GM12878 (cell line): ENCODE measurements around the gene LKAAEAR1. TPM values are rescaled to one million over a fixed set of nuclear protein-coding genes. Genes with fewer than 3 reads are reported as not detected.

Experiments
- BHLHE40 ChIP-seq, 2 experiments: fragments of 450-650 bp in 1 of 2; IDR thresholded peaks; 2 replicates each; pipeline ENCODE4 v1.6.1; 2011 to 2017; ENCODE audit warnings: low read depth in 2 of 2, borderline replicate concordance in 1 of 2, improper control_type of control experiment in 1 of 2, low read length in 1 of 2, mild to moderate bottlenecking in 1 of 2
- BRCA1 ChIP-seq: IDR thresholded peaks from 2 replicates; pipeline ENCODE4 v1.6.1; 2011; ENCODE audit warnings: low read depth, low read length, improper control_type of control experiment
- CREB1 ChIP-seq: IDR thresholded peaks from 2 replicates; pipeline ENCODE4 v1.6.1; 2012; ENCODE audit warnings: low read depth, mild to moderate bottlenecking, inconsistent platforms
- EGR1 ChIP-seq, 2 experiments: IDR thresholded peaks; 1 replicate in 1 of 2; 2 replicates in 1 of 2; pipeline ENCODE4 v1.6.1; 2011 to 2012; ENCODE audit warnings: low read depth in 2 of 2, low read length in 2 of 2, borderline replicate concordance in 1 of 2, mild to moderate bottlenecking in 1 of 2, moderate library complexity in 1 of 2
- HDAC2 ChIP-seq: fragments of 200-600 bp; sonication (generic); IDR thresholded peaks from 2 replicates; pipeline ENCODE4 v1.6.1; 2017
- HDAC6 ChIP-seq: fragments of 200-600 bp; sonication (generic); IDR thresholded peaks from one replicate; pipeline ENCODE4 v1.8.0; 2017; ENCODE audit warnings: antibody characterized with exemption; ENCODE audit not compliant: unreplicated experiment
- JUND ChIP-seq: IDR thresholded peaks from 2 replicates; pipeline ENCODE4 v1.6.1; 2012; ENCODE audit warnings: low read depth, mild to moderate bottlenecking, low read length, improper control_type of control experiment, moderate library complexity
- NBN ChIP-seq: fragments of 450-650 bp; IDR thresholded peaks from 2 replicates; pipeline ENCODE4 v1.6.1; 2016
- NR2F1 ChIP-seq: fragments of 450-650 bp; conservative IDR thresholded peaks from 2 replicates; pipeline ENCODE4 v1.6.1; 2017; ENCODE audit warnings: mild to moderate bottlenecking
- PAX8 ChIP-seq: fragments of 450-650 bp; IDR thresholded peaks from 2 replicates; pipeline ENCODE4 v1.6.1; 2017; ENCODE audit warnings: mild to moderate bottlenecking, moderate library complexity
- RB1 ChIP-seq: fragments of 450-650 bp; formaldehyde crosslinking; IDR thresholded peaks from 2 replicates; pipeline ENCODE4 v1.6.1; 2017; ENCODE audit warnings: mild to moderate bottlenecking, borderline replicate concordance
- RCOR1 ChIP-seq: conservative IDR thresholded peaks from 2 replicates; pipeline ENCODE4 v1.6.1; 2012; ENCODE audit warnings: low read depth, low read length, improper control_type of control experiment
- SMAD1 ChIP-seq: fragments of 450-650 bp; IDR thresholded peaks from 2 replicates; pipeline ENCODE4 v1.6.1; 2018; ENCODE audit warnings: mild to moderate bottlenecking, low read depth; ENCODE audit not compliant: partially characterized antibody
- SMAD5 ChIP-seq: IDR thresholded peaks from 2 replicates; pipeline ENCODE4 v1.6.1; 2016; ENCODE audit warnings: antibody characterized with exemption, low read depth
- SPI1 ChIP-seq: IDR thresholded peaks from 2 replicates; pipeline ENCODE4 v1.6.1; 2011; ENCODE audit warnings: low read depth, mild to moderate bottlenecking, low read length, moderate library complexity, borderline replicate concordance; ENCODE audit not compliant: insufficient read depth
- SRF ChIP-seq, 2 experiments: IDR thresholded peaks; 2 replicates each; pipeline ENCODE4 v1.6.1; 2011; ENCODE audit warnings: low read depth in 2 of 2, low read length in 2 of 2, mild to moderate bottlenecking in 1 of 2, moderate library complexity in 1 of 2
- TAF1 ChIP-seq: IDR thresholded peaks from 2 replicates; pipeline ENCODE4 v1.6.1; 2011; ENCODE audit warnings: mild to moderate bottlenecking, low read depth, low read length, borderline replicate concordance
- TCF3 ChIP-seq: IDR thresholded peaks from 2 replicates; pipeline ENCODE4 v1.6.1; 2012; ENCODE audit warnings: low read depth, mild to moderate bottlenecking, low read length, borderline replicate concordance; ENCODE audit not compliant: insufficient read depth
- TCF7 ChIP-seq: IDR thresholded peaks from 2 replicates; pipeline ENCODE4 v1.6.1; 2014; ENCODE audit warnings: antibody characterized with exemption, borderline replicate concordance
- YY1 ChIP-seq: IDR thresholded peaks from 2 replicates; pipeline ENCODE4 v1.6.1; 2011; ENCODE audit warnings: low read depth, mild to moderate bottlenecking, low read length
- ZBED1 ChIP-seq: IDR thresholded peaks from 2 replicates; pipeline ENCODE4 v1.6.1; 2016; ENCODE audit warnings: borderline replicate concordance
- ZSCAN29 ChIP-seq: fragments of 450-650 bp; IDR thresholded peaks from 2 replicates; pipeline ENCODE4 v1.6.1; 2017; ENCODE audit warnings: mild to moderate bottlenecking, moderate library complexity
- polyA plus RNA-seq, 11 experiments: library from polyadenylated mRNA; depleted of rRNA in 4 of 11; unstranded in 6 of 11; stranded (reverse) in 5 of 11; fragments of >200 nt; fragmentation: Nextera tagmentation in 4 of 11; fragmentation: Illumina TruSeq in 1 of 11; extraction: Ambion mirVana in 4 of 11; extraction: Trizol in 1 of 11; gene quantifications; 1 replicate in 1 of 11; 2 replicates in 10 of 11; pipeline versions ENCODE4 v1.2.1 to v1.2.3, GENCODE V29; 2011 to 2016; ENCODE audit warnings: inconsistent platforms in 2 of 11, missing spikeins in 2 of 11, low read depth in 1 of 11
- total RNA-seq, 4 experiments: library from RNA; depleted of rRNA in 3 of 4; stranded (reverse); fragments of >200 nt in 3 of 4; fragmentation: Illumina TruSeq in 1 of 4; extraction: Trizol in 1 of 4; gene quantifications; 2 replicates each; pipeline versions ENCODE4 v1.2.1 to v1.2.3, GENCODE V29; 2013 to 2021
- TF ChIP-seq, protein P1 (sequence below): IDR thresholded peaks from 2 replicates; pipeline ENCODE4 v1.6.1; 2011; ENCODE audit warnings: mild to moderate bottlenecking, low read depth, low read length, moderate library complexity; ENCODE audit not compliant: insufficient replicate concordance
- TF ChIP-seq, protein P2 (sequence below): IDR thresholded peaks from 2 replicates; pipeline ENCODE4 v1.6.1; 2011; ENCODE audit warnings: borderline replicate concordance, low read depth, mild to moderate bottlenecking, moderate library complexity, low read length; ENCODE audit not compliant: insufficient read depth, poor library complexity, severe bottlenecking
- TF ChIP-seq, protein P3 (sequence below): IDR thresholded peaks from 2 replicates; pipeline ENCODE4 v1.6.1; 2011; ENCODE audit warnings: low read depth, low read length, improper control_type of control experiment, borderline replicate concordance

Gene LKAAEAR1
- total and polyA plus RNA-seq, 10 of the 15 experiments (the other 5 are each of a cell fraction or from before 2014, with no cell fraction given) = not detected

DNA sequence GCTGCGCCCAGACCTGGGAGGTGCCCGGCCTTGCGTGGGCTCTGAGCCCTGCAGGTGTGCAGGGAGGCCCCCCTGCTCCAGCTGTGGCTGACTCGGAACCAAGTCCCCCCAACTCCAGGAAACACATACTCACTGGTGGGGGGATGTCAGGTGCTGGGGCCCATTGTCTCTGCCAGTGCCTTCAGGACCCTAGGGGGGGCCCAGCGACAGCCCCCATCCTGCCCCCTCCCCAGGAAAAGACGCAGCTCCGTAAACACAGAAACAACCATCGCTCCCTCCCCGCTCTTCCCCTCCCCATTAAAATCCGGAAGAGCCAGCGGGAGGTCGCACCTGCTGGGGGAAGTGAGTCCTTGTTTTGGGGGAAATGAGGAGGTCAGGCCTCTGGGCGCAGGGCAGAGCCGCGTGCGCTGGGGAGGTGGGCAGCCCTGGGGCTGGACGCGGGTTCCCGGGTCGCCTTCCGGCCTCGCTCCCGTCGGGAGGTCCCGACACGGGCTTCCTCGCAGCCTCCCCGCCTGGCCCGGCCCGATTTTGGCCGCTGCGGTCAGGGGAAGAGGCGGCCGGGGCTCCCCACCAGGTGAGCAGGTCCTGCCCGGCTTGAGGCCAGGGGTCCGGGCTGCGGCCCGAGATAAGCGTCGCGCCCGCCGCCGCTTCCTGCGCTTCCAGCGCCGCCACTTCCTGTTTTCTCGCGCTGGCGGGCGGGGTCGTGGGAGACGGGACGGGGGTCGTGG lies 42.0 kb downstream of the LKAAEAR1 start (continued):
- TF ChIP-seq ZSCAN29 (no peak), CREB1 (no peak), HDAC2 (no peak), SPI1 (peak; percentile 78; the same call in 1 of the 2 replicates), EGR1 (IDR thresholded peaks at IDR 0.05; ENCODE audit: borderline replicate concordance in 1 of 2, low read depth in 2 of 2, low read length in 2 of 2) (peak in 1 of 2 experiments; percentile 40; a peak in 1 of 3 replicates), BRCA1 (no peak), RCOR1 (no peak), TAF1 (0 out of 2 replicates have a peak, but pooled peaks have one; percentile 10), ZBED1 (peak; percentile 61; the same call in 1 of the 2 replicates), HDAC6 (no peak), PAX8 (no peak), NR2F1 (peak; percentile 74; the same call in 1 of the 2 replicates), SMAD5 (no peak), NBN (no peak), TCF7 (no peak), JUND (no peak), RB1 (peak; percentile 28; the same call in 1 of the 2 replicates), SMAD1 (no peak), YY1 (no peak), TCF3 (0 out of 2 replicates have a peak, but pooled peaks have one; percentile 24), SRF (IDR thresholded peaks at IDR 0.05; ENCODE audit: low read depth in 2 of 2, low read length in 2 of 2) (no peak), BHLHE40 (IDR thresholded peaks at IDR 0.05; ENCODE audit: borderline replicate concordance in 1 of 2, low read depth in 2 of 2, low read length in 1 of 2) (peak in 1 of 2 experiments; percentile 45; a peak in 1 of 4 replicates)
- TF ChIP-seq, protein P1, sequence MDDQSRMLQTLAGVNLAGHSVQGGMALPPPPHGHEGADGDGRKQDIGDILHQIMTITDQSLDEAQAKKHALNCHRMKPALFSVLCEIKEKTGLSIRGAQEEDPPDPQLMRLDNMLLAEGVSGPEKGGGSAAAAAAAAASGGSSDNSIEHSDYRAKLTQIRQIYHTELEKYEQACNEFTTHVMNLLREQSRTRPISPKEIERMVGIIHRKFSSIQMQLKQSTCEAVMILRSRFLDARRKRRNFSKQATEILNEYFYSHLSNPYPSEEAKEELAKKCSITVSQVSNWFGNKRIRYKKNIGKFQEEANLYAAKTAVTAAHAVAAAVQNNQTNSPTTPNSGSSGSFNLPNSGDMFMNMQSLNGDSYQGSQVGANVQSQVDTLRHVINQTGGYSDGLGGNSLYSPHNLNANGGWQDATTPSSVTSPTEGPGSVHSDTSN = no peak
- TF ChIP-seq, protein P2, sequence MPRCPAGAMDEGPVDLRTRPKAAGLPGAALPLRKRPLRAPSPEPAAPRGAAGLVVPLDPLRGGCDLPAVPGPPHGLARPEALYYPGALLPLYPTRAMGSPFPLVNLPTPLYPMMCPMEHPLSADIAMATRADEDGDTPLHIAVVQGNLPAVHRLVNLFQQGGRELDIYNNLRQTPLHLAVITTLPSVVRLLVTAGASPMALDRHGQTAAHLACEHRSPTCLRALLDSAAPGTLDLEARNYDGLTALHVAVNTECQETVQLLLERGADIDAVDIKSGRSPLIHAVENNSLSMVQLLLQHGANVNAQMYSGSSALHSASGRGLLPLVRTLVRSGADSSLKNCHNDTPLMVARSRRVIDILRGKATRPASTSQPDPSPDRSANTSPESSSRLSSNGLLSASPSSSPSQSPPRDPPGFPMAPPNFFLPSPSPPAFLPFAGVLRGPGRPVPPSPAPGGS = no peak
- TF ChIP-seq, protein P3, sequence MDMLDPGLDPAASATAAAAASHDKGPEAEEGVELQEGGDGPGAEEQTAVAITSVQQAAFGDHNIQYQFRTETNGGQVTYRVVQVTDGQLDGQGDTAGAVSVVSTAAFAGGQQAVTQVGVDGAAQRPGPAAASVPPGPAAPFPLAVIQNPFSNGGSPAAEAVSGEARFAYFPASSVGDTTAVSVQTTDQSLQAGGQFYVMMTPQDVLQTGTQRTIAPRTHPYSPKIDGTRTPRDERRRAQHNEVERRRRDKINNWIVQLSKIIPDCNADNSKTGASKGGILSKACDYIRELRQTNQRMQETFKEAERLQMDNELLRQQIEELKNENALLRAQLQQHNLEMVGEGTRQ = no peak
